MCF 10A (cell line): ENCODE results near the gene THADA. TPM values are rescaled to one million over a fixed set of nuclear protein-coding genes. Genes with fewer than 3 reads are reported as not detected.
"Not testable (repeated sequence)": the region's sequence is repeated elsewhere in the genome, so short reads cannot be mapped to it uniquely, and the experiment has no call there.

Source experiments
- BruUV-seq: library from RNA; stranded (reverse); fragments of 400-500 nt; replicated peaks from 2 replicates; lab custom pipeline; 2021; lab: Mats Ljungman, UMichigan
- CTCF ChIA-PET: fragments of 300-600 bp; sonication (Branson Sonifier 250); formaldehyde crosslinking; extraction: SDS; loops from one replicate; lab custom pipeline; 2021; ENCODE audit warnings: antibody characterized with exemption, inconsistent platforms; lab: Yijun Ruan, JAX
- POLR2A ChIA-PET: fragments of 300-600, 350-650 bp; sonication (Branson Sonifier 250); formaldehyde crosslinking; extraction: SDS; loops from one replicate; lab custom pipeline; 2020; ENCODE audit warnings: antibody characterized with exemption, inconsistent platforms; lab: Yijun Ruan, JAX
- DNase-seq: peaks from one replicate; pipeline ENCODE4 v3.0.0-alpha.2; 2018; ENCODE audit not compliant: unreplicated experiment
- H3K27ac Mint-ChIP-seq: one replicate; pipeline ENCODE4 v1.8.0; 2022; ENCODE audit warnings: mild to moderate bottlenecking, low read depth, mixed read lengths; ENCODE audit not compliant: unreplicated experiment
- H3K27me3 Mint-ChIP-seq: one replicate; pipeline ENCODE4 v1.8.0; 2022; ENCODE audit warnings: mixed read lengths; ENCODE audit not compliant: insufficient read depth, unreplicated experiment
- H3K36me3 Mint-ChIP-seq: one replicate; pipeline ENCODE4 v1.8.0; 2022; ENCODE audit warnings: mild to moderate bottlenecking, moderate library complexity, mixed read lengths; ENCODE audit not compliant: insufficient read depth, unreplicated experiment
- H3K4me1 Mint-ChIP-seq: one replicate; pipeline ENCODE4 v1.8.0; 2022; ENCODE audit warnings: mixed read lengths; ENCODE audit not compliant: insufficient read depth, unreplicated experiment
- H3K4me3 Mint-ChIP-seq: one replicate; pipeline ENCODE4 v1.8.0; 2022; ENCODE audit warnings: mild to moderate bottlenecking, moderate library complexity, mixed read lengths; ENCODE audit not compliant: unreplicated experiment
- H3K9me3 Mint-ChIP-seq: one replicate; pipeline ENCODE4 v1.8.0; 2022; ENCODE audit warnings: mixed read lengths; ENCODE audit not compliant: unreplicated experiment
- CTCF ChIP-seq: fragments of 200-600 bp; IDR thresholded peaks from one replicate; pipeline ENCODE4 v1.8.0; 2022; ENCODE audit warnings: antibody characterized with exemption, mild to moderate bottlenecking; ENCODE audit not compliant: unreplicated experiment
- intact Hi-C: fragments of 100-400 bp; cut with micrococcal nuclease; formaldehyde crosslinking; loops from 2 replicates; pipeline ENCODE4 v1.14.1; 2022
- total RNA-seq: library from RNA; stranded (reverse); gene quantifications from 2 replicates; pipeline ENCODE4 v1.2.3, GENCODE V29; 2022

Gene THADA
- total RNA-seq, 1 experiment from 2014 or later = 49.8 TPM

DNA sequence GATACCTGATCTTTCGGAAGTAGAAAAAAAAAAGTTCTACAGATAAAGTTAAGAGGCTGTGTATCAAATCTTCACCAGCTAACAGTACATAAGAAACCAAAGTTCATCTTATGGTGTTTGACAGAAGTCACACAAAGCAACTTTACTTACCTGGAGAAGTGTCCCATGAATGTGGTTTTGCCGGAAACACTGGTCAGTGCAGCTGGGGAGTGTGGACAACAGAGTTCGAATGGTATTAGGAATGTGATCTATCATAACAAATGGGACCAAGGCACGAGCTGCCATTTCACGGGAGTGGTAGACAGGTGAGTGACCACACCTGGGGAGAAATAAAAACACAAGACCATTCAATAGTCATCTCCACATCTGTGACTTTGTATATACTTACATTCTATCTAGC, 198.0 kb downstream of the THADA start:
- Mint-ChIP-seq H3K27me3 (no peaks in the 10 kb centered on the region), H3K9me3 (no peaks in the 10 kb centered on the region), H3K4me1 (peaks cover under 1% of the 10 kb centered on the region), H3K36me3 (peaks cover 34% of the 10 kb centered on the region), H3K27ac (no peak overlapping the region), H3K4me3 (no peak overlapping the region)
- DNase-seq = no peak
- intact Hi-C loops = no loop called here
- TF ChIP-seq CTCF = no peak
- ChIA-PET CTCF (no interaction called here), POLR2A (no interaction called here)
- no TSS peak for BruUV-seq

GRCh38 chr2:43397411-43397810, 198.4 kb downstream of the THADA start:
- POLR2A ChIA-PET = no interaction called here
- H3K9me3 Mint-ChIP-seq = no peaks in the 10 kb centered on the region
- intact Hi-C loops = no loop called here
- no TSS peak for BruUV-seq
- H3K36me3 Mint-ChIP-seq = peaks cover 34% of the 10 kb centered on the region
- CTCF ChIA-PET = interaction anchor here (0.6 kb wide), 1 partner anchor 168 kb away, joined by 3 read pairs; no protein-coding TSS in a partner anchor
- DNase-seq = no peak
- TF ChIP-seq CTCF = no peak
- peaks cover 5% of the 10 kb centered on the region for H3K4me1 Mint-ChIP-seq
- H3K4me3 Mint-ChIP-seq = no peak overlapping the region
- H3K27me3 Mint-ChIP-seq = no peaks in the 10 kb centered on the region
- H3K27ac Mint-ChIP-seq = no peak overlapping the region

DNA sequence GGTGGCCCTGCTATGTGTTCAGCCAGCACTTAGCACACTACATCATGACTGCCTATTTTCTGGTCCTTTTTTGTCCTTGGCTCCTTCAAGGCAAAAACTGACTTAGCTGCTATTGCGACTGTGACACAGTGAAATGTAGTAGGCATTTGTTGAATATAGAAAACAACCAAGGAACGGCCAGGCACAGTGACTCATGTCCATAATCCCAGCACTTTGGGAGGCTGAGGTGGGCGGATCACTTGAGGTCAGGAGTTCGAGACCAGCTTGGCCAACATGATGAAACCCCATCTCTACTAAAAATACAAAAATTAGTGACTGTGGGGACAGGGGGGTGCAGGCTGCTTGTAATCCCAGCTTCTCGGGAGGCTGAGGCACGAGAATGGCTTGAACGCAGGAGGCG, 199.5 kb downstream of the THADA start:
- H3K27me3 Mint-ChIP-seq, H3K4me3 Mint-ChIP-seq, POLR2A ChIA-PET, H3K4me1 Mint-ChIP-seq, H3K9me3 Mint-ChIP-seq, intact Hi-C loops, CTCF ChIA-PET, BruUV-seq: not testable (repeated sequence)
- peak overlapping the region; percentile 27 for H3K27ac Mint-ChIP-seq
- DNase-seq = peak; percentile 11
- H3K36me3 Mint-ChIP-seq = peaks cover 34% of the 10 kb centered on the region

DNA sequence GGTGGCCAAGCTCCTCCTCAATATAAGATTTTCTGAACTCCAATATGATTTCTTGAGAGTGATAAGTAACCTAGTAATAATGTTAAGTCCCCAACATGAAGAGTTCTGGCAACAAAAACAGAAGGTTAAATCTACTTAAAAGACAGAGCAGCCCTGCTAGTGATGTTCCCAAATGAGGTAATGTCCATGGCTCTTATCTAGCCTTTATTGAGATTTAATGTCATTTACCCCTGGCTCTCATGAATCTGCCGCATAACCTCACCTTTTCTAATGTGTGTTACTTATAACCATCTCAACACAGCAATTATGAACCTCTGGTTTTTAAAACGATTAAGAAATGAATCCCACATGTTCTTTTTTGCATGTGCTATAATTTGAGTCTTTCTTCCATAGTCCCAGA, 201.9 kb downstream of the THADA start:
- CTCF ChIA-PET = interaction anchor here (0.9 kb wide), 1 partner anchor 23 kb away, joined by 3 read pairs; no protein-coding TSS in a partner anchor
- Mint-ChIP-seq H3K9me3 (no peaks in the 10 kb centered on the region), H3K4me3 (no peak overlapping the region), H3K27ac (no peak overlapping the region), H3K27me3 (no peaks in the 10 kb centered on the region), H3K36me3 (peaks cover 34% of the 10 kb centered on the region), H3K4me1 (peaks cover 8% of the 10 kb centered on the region)
- intact Hi-C loops = no loop called here
- no TSS peak for BruUV-seq
- no peak for DNase-seq
- POLR2A ChIA-PET = no interaction called here
- no peak for TF ChIP-seq CTCF

GRCh38 chr2:43391878-43392215, 204.0 kb downstream of the THADA start:
- Mint-ChIP-seq H3K27me3 (no peaks in the 10 kb centered on the region), H3K4me1 (peaks cover 8% of the 10 kb centered on the region), H3K36me3 (peaks cover 23% of the 10 kb centered on the region), H3K27ac (no peak overlapping the region), H3K9me3 (no peaks in the 10 kb centered on the region), H3K4me3 (no peak overlapping the region)
- DNase-seq = no peak
- intact Hi-C loops = no loop called here
- ChIA-PET CTCF (no interaction called here), POLR2A (interaction anchor here (0.6 to 1.3 kb wide), 2 partner anchors 11 to 89 kb away, joined by 3 to 5 read pairs; no protein-coding TSS in a partner anchor)
- no peak for TF ChIP-seq CTCF
- BruUV-seq = no TSS peak
